ENCODE results near the gene OR7A17. TPM values are rescaled to one million over a fixed set of nuclear protein-coding genes. Genes with fewer than 3 reads are reported as not detected.
A peak's percentile ranks its signal among the peaks of the same experiment; 100 is the strongest.

OR7A17 gene
- total RNA-seq, 1 experiment from 2014 or later: not detected

DNA sequence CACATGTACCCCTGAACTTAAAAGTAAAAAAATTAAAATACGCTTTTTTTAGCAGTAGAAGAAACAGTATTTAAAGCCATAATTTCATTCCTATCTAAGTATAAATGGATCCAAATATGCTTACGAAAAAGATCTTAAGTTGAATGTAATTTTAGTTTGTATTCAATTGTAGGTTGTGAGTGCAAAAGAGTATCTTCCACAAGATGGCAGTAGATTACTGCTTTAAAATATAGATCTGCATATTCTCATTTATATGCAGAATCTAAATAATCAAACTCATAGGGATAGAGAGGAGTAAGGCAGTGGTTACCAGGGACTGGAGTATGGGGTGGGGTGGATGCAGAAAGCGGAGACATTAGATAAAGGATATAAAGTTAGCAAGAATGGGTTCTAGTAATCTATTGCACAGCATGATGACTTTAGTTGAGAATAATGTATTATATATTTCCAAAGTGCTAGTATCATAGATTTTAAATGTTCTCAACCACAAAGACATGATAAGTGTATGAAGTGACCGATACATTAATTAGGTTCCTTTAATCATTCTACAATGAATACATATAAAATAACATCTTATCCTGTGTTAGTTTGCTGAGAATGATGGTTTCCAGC lies 14.2 kb downstream of the OR7A17 start:
- Histone ChIP-seq H3K79me2 (ENCODE audit: low read length) (no peaks in the 10 kb centered on the region), H3K4me1 (ENCODE audit: insufficient read depth, low read length) (no peaks in the 10 kb centered on the region), H3F3A (ENCODE audit: low read length, unreplicated experiment) (no peaks in the 10 kb centered on the region), H3K36me3 (ENCODE audit: low read depth, low read length) (no peaks in the 10 kb centered on the region), H3K9me3 (ENCODE audit: low read length) (no peaks in the 10 kb centered on the region), H3K4me2 (ENCODE audit: low read length) (no peak overlapping the region), H3K27me3 (ENCODE audit: low read length) (peaks cover 53% of the 10 kb centered on the region), H4K20me1 (ENCODE audit: low read length) (no peaks in the 10 kb centered on the region), H3K4me3 (ENCODE audit: low read length) (no peak overlapping the region), H3K27ac (ENCODE audit: low read length) (no peak overlapping the region), H3K9ac (ENCODE audit: low read length) (no peak overlapping the region), H2AFZ (ENCODE audit: low read length) (no peak overlapping the region), H3K9me2 (replicated peaks; ENCODE audit: low read length) (no peaks in the 10 kb centered on the region)
- no TSS peak for BruUV-seq (replicated peaks)
- ChIA-PET CTCF (interaction anchor here (0.6 kb wide), 1 partner anchor 186 kb away, joined by 6 read pairs; no protein-coding TSS in a partner anchor), POLR2A (ENCODE audit: unreplicated experiment) (no interaction called here)
- DNase-seq: peak; percentile 68
- no peak for TF ChIP-seq EZH2 (IDR thresholded peaks at IDR 0.05; ENCODE audit: low read length, unreplicated experiment)
- TF ChIP-seq, protein P1, sequence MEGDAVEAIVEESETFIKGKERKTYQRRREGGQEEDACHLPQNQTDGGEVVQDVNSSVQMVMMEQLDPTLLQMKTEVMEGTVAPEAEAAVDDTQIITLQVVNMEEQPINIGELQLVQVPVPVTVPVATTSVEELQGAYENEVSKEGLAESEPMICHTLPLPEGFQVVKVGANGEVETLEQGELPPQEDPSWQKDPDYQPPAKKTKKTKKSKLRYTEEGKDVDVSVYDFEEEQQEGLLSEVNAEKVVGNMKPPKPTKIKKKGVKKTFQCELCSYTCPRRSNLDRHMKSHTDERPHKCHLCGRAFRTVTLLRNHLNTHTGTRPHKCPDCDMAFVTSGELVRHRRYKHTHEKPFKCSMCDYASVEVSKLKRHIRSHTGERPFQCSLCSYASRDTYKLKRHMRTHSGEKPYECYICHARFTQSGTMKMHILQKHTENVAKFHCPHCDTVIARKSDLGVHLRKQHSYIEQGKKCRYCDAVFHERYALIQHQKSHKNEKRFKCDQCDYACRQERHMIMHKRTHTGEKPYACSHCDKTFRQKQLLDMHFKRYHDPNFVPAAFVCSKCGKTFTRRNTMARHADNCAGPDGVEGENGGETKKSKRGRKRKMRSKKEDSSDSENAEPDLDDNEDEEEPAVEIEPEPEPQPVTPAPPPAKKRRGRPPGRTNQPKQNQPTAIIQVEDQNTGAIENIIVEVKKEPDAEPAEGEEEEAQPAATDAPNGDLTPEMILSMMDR (conservative IDR thresholded peaks at IDR 0.05; ENCODE audit: low read depth, low read length): peak; percentile 84
- intact Hi-C loops (cut with micrococcal nuclease): loop anchor here (1.0 to 10.0 kb wide), 3 partner anchors 17 to 279 kb away; no protein-coding TSS in a partner anchor
- peak; percentile 51; the same call in 1 of the 2 replicates for ATAC-seq

DNA sequence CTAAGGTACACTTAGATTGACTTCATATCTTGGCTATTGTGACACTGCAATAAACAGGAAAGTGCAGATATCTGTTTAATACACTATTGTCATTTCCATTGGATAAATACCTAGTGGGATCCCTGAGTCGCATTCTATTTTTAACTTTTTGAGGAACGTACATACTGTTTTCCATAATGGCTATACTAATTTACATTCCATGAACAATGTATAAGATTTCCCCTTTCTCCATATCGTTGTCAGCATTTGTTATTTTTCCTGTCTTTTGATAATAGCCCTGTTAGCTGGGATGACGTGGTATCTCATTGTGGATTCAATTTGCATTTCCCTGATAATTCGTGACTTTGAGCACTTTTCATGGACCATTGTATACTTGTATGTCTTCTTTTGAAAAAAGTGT lies 17.4 kb downstream of the OR7A17 start:
- no peak overlapping the region for H2AFZ ChIP-seq (ENCODE audit: low read length)
- H3K9me2 ChIP-seq (replicated peaks; ENCODE audit: low read length): no peaks in the 10 kb centered on the region
- H3K36me3 ChIP-seq (ENCODE audit: low read depth, low read length): no peaks in the 10 kb centered on the region
- DNase-seq (no peak), ATAC-seq (no peak)
- no peak overlapping the region for H3K4me2 ChIP-seq (ENCODE audit: low read length)
- POLR2A ChIA-PET (ENCODE audit: unreplicated experiment): no interaction called here
- no peaks in the 10 kb centered on the region for H4K20me1 ChIP-seq (ENCODE audit: low read length)
- no peak for TF ChIP-seq EZH2 (IDR thresholded peaks at IDR 0.05; ENCODE audit: low read length, unreplicated experiment)
- TF ChIP-seq, protein P1 (conservative IDR thresholded peaks at IDR 0.05; ENCODE audit: low read depth, low read length): no peak
- no peak for TF ChIP-seq EZH2phosphoT487 (IDR thresholded peaks at IDR 0.05; ENCODE audit: borderline replicate concordance, low read length)
- no peak overlapping the region for H3K9ac ChIP-seq (ENCODE audit: low read length)
- H3K27me3 ChIP-seq (ENCODE audit: low read length): peaks cover 63% of the 10 kb centered on the region
- H3K4me3 ChIP-seq (ENCODE audit: low read length): no peak overlapping the region
- no peaks in the 10 kb centered on the region for H3K4me1 ChIP-seq (ENCODE audit: insufficient read depth, low read length)
- intact Hi-C loops (cut with micrococcal nuclease): no loop called here
- BruUV-seq (replicated peaks): no TSS peak
- H3F3A ChIP-seq (ENCODE audit: low read length, unreplicated experiment): no peaks in the 10 kb centered on the region
- CTCF ChIA-PET: interaction anchor here (0.5 kb wide), 1 partner anchor 77 kb away, joined by 12 read pairs; no protein-coding TSS in a partner anchor
- no peaks in the 10 kb centered on the region for H3K9me3 ChIP-seq (ENCODE audit: low read length)
- no peak overlapping the region for H3K27ac ChIP-seq (ENCODE audit: low read length)
- no peaks in the 10 kb centered on the region for H3K79me2 ChIP-seq (ENCODE audit: low read length)

- no TSS peak for BruUV-seq (replicated peaks)
- DNase-seq: no peak
- H4K20me1 ChIP-seq (ENCODE audit: low read length): no peaks in the 10 kb centered on the region
- H3K4me1 ChIP-seq (ENCODE audit: insufficient read depth, low read length): no peaks in the 10 kb centered on the region
- no peaks in the 10 kb centered on the region for H3K79me2 ChIP-seq (ENCODE audit: low read length)
- no peak for ATAC-seq
- no peaks in the 10 kb centered on the region for H3F3A ChIP-seq (ENCODE audit: low read length, unreplicated experiment)
- H3K27me3 ChIP-seq (ENCODE audit: low read length): peaks cover 75% of the 10 kb centered on the region
- POLR2A ChIA-PET (ENCODE audit: unreplicated experiment): no interaction called here
- H3K36me3 ChIP-seq (ENCODE audit: low read depth, low read length): no peaks in the 10 kb centered on the region
- no peak within 1 kb of the TSS for H2AFZ ChIP-seq (ENCODE audit: low read length)
- no peaks in the 10 kb centered on the region for H3K9me2 ChIP-seq (replicated peaks; ENCODE audit: low read length)
- no peak within 1 kb of the TSS for H3K4me2 ChIP-seq (ENCODE audit: low read length)
- H3K4me3 ChIP-seq (ENCODE audit: low read length): no peak within 1 kb of the TSS
- H3K27ac ChIP-seq (ENCODE audit: low read length): no peak within 1 kb of the TSS
- H3K9ac ChIP-seq (ENCODE audit: low read length): no peak within 1 kb of the TSS
- no peak for TF ChIP-seq EZH2 (IDR thresholded peaks at IDR 0.05; ENCODE audit: low read length, unreplicated experiment)
- TF ChIP-seq, protein P1 (conservative IDR thresholded peaks at IDR 0.05; ENCODE audit: low read depth, low read length): no peak
- no peak for TF ChIP-seq EZH2phosphoT487 (IDR thresholded peaks at IDR 0.05; ENCODE audit: borderline replicate concordance, low read length)
- intact Hi-C loops (cut with micrococcal nuclease): no loop called here
- no peaks in the 10 kb centered on the region for H3K9me3 ChIP-seq (ENCODE audit: low read length)
- CTCF ChIA-PET: no interaction called here
Measured at GRCh38 chr19:14848822-14849221, 37.1 kb downstream of the OR7A17 start, which contains the start of gene OR7A10. Gene OR7A10, minus strand, starts transcription at chr19:14848922. Its CDS starts 7,045 bp downstream, at chr19:14841877.
